HG03457 (cell line): ENCODE data around the gene POU2F1.

Experiments
- ATAC-seq: cut with Tn5 transposase; IDR thresholded peaks from one replicate; pipeline ENCODE4 v1.9.1; 2021; ENCODE audit warnings: moderate number of reproducible peaks; ENCODE audit not compliant: unreplicated experiment

POU2F1 gene

GRCh38 chr1:167220537-167221125 lies at the start of gene POU2F1:
POU2F1 (plus strand) TSS chr1:167220886; CDS start chr1:167220898, 12 bp downstream.
- peak; percentile 51 for ATAC-seq

GRCh38 chr1:167171286-167171929 lies 49.3 kb upstream of the POU2F1 start:
- no peak for ATAC-seq

GRCh38 chr1:167173516-167174184 lies 47.0 kb upstream of the POU2F1 start:
- no peak for ATAC-seq

- no peak for ATAC-seq
Observed at GRCh38 chr1:167175901-167176300, 44.8 kb upstream of the POU2F1 start.

- no peak for ATAC-seq
Observed at GRCh38 chr1:167178831-167179230, 41.9 kb upstream of the POU2F1 start.

- ATAC-seq = no peak
Observed at GRCh38 chr1:167182571-167183320, 37.9 kb upstream of the POU2F1 start.

- ATAC-seq = no peak
Observed at GRCh38 chr1:167184081-167184480, 36.6 kb upstream of the POU2F1 start.

- no peak for ATAC-seq
Observed at GRCh38 chr1:167185062-167185461, 35.6 kb upstream of the POU2F1 start.

- no peak for ATAC-seq
Observed at GRCh38 chr1:167185974-167186657, 34.6 kb upstream of the POU2F1 start.

- no peak for ATAC-seq
Observed at GRCh38 chr1:167186771-167187170, 33.9 kb upstream of the POU2F1 start.

- no peak for ATAC-seq
Observed at GRCh38 chr1:167190747-167191237, 29.9 kb upstream of the POU2F1 start.

- ATAC-seq = no peak
Observed at GRCh38 chr1:167191958-167192357, 28.7 kb upstream of the POU2F1 start.

- no peak for ATAC-seq
Observed at GRCh38 chr1:167194182-167194581, 26.5 kb upstream of the POU2F1 start.

GRCh38 chr1:167196166-167196565 lies 24.5 kb upstream of the POU2F1 start:
- ATAC-seq = no peak

GRCh38 chr1:167197236-167197635 lies 23.4 kb upstream of the POU2F1 start:
- ATAC-seq = no peak

- no peak for ATAC-seq
Observed at GRCh38 chr1:167197692-167198091, 23.0 kb upstream of the POU2F1 start.

GRCh38 chr1:167198518-167199133 lies 22.1 kb upstream of the POU2F1 start:
- no peak for ATAC-seq

- no peak for ATAC-seq
Observed at GRCh38 chr1:167199656-167200055, 21.0 kb upstream of the POU2F1 start.

- no peak for ATAC-seq
Observed at GRCh38 chr1:167200272-167200671, 20.4 kb upstream of the POU2F1 start.

- no peak for ATAC-seq
Observed at GRCh38 chr1:167200749-167201148, 19.9 kb upstream of the POU2F1 start.
